ENCODE results near the gene FOXE1.

Gene FOXE1

GRCh38 chr9:97848480-97849237 is 4.4 kb upstream of the FOXE1 start:
- no peak for DNase-seq (ENCODE audit: low spot score)

- no peak for DNase-seq (ENCODE audit: low spot score)
These were observed 3.0 kb upstream of the FOXE1 start for GRCh38 chr9:97849980-97850379.

GRCh38 chr9:97850746-97851445 is 2.1 kb upstream of the FOXE1 start:
- DNase-seq (ENCODE audit: low spot score) = no peak

- DNase-seq (ENCODE audit: low spot score) = no peak
These were observed 1.6 kb upstream of the FOXE1 start for GRCh38 chr9:97851446-97851883.

GRCh38 chr9:97852001-97852398 is 1.0 kb upstream of the FOXE1 start:
- no peak for DNase-seq (ENCODE audit: low spot score)

GRCh38 chr9:97852399-97853055 is 499 bp upstream of the FOXE1 start:
- DNase-seq (ENCODE audit: low spot score) = no peak

GRCh38 chr9:97853844-97854695 is 1.0 kb downstream of the FOXE1 start:
- DNase-seq (ENCODE audit: low spot score) = no peak

GRCh38 chr9:97854696-97855485 is 1.9 kb downstream of the FOXE1 start:
- DNase-seq (ENCODE audit: low spot score) = no peak

- no peak for DNase-seq (ENCODE audit: low spot score)
These were observed 2.5 kb downstream of the FOXE1 start for GRCh38 chr9:97855486-97855875.

GRCh38 chr9:97855899-97856298 is 2.9 kb downstream of the FOXE1 start:
- no peak for DNase-seq (ENCODE audit: low spot score)

- DNase-seq (ENCODE audit: low spot score) = no peak
These were observed 4.0 kb downstream of the FOXE1 start for GRCh38 chr9:97856857-97857605.

- DNase-seq (ENCODE audit: low spot score) = no peak
These were observed 4.8 kb downstream of the FOXE1 start for GRCh38 chr9:97857606-97858392.

- DNase-seq (ENCODE audit: low spot score) = no peak
These were observed 5.3 kb downstream of the FOXE1 start for GRCh38 chr9:97858393-97858713.

- DNase-seq (ENCODE audit: low spot score) = no peak
These were observed 5.8 kb downstream of the FOXE1 start for GRCh38 chr9:97858826-97859225.

GRCh38 chr9:97859346-97859745 is 6.3 kb downstream of the FOXE1 start:
- no peak for DNase-seq (ENCODE audit: low spot score)

- DNase-seq (ENCODE audit: low spot score) = no peak
These were observed 7.6 kb downstream of the FOXE1 start for GRCh38 chr9:97860451-97861147.

- DNase-seq (ENCODE audit: low spot score) = no peak
These were observed 8.1 kb downstream of the FOXE1 start for GRCh38 chr9:97861148-97861475.

- DNase-seq (ENCODE audit: low spot score) = no peak
These were observed 10.3 kb downstream of the FOXE1 start for GRCh38 chr9:97863314-97863713.

- no peak for DNase-seq (ENCODE audit: low spot score)
These were observed 11.4 kb downstream of the FOXE1 start for GRCh38 chr9:97864396-97864795.

All from Ammon's horn (tissue), 1 donor.